NCI-H82 treated with DMSO at 0.1 percent for 48 hours (cell line): ENCODE data around the gene GCNT2.
"Not testable (repeated sequence)": the region's sequence is repeated elsewhere in the genome, so short reads cannot be mapped to it uniquely, and the experiment has no call there.

Experiments
- DNase-seq: peaks from one replicate; lab custom pipeline; 2025; ENCODE audit not compliant: unreplicated experiment; lab: John Stamatoyannopoulos, UW

Gene GCNT2

DNA sequence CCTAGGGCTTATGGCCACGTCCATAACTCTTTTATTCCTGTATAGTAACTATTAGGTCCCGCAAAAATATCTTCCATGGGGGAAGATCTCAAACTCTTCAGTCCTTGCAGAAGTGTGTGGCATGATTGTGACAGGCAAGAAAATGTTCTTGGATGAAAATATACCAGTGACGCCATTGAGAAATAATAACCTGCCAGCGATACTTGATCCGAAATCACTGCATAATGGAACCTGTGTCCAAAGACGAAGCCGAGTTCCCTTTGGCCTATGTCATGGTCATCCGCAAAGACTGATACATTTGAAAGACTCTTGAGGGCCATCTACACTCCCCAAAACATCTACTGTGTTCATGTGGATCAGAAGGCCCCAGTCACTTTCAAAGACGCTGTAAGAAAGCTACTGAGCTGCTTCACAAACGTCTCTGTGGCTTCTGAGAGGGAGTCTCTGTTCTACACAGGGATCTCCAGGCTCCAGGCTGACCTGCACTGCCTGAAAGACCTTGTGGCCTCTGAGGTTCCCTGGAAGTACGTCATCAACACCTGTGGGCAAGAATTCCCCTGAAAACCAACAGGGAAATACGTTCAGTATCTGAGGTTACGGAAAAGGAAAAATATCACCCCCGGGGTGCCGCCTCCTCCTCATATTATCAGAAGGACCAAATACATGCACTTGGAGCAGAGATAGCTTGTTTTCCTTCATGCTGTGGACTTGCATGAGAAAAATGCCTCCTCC lies 6.9 kb upstream of the GCNT2 start:
- DNase-seq: no peak

DNA sequence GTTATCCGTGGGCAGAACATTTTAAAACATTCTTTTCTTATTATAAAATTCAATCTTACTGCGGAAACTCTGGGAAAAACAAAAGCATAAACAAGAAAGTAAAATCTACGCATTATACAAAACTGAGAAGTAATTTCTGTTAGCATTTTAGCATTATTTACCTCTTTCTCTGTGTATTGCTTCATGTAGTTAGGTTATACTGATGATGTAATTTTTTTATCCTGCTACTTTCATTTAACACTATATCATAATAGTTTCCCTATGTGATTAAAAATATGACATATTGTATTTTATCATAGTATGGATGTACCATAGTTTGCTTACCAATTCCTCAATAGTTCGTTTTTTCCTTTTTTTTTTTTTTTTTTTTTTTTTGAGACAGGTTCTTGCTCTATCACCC lies 4.2 kb upstream of the GCNT2 start:
- DNase-seq: no peak

DNA sequence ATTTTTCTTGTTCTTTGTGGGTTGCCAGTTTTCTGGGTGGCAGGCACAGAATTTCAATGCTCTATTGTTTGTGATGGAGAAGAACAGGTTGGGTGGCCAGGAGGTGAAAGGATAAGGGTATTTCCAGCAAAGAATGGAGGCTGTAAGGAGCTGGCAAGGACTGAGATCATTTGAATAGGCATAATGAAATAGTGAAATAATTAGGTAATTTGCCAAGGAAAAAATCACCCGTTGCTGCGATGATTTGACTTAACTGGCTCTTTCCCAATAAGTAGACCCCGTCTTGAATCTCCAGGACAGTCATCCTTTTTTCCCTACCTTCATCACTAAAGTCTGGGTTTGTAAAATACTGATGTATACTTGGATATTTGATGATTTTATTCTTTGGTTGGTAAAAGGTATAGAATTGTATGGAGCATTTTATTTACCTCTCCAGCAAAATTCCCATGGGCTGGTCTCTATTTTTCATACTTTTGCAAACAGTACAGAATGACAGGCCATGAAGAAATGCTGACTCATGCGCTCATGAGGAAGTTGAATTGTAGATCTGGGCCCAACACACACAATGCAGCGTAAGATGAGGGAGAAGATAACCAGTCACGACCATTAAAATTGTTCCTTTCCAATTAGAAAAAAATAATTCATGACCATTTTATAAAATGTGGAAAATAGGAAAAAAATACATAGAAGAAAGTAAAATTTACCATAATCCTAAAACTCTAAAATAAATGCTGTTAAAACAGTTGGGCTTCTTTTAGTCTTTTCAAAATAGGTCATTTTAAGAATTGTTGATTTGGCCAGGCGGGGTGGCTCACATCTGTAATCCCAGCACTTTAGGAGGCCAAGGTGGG lies 2.4 kb upstream of the GCNT2 start:
- no peak for DNase-seq

DNA sequence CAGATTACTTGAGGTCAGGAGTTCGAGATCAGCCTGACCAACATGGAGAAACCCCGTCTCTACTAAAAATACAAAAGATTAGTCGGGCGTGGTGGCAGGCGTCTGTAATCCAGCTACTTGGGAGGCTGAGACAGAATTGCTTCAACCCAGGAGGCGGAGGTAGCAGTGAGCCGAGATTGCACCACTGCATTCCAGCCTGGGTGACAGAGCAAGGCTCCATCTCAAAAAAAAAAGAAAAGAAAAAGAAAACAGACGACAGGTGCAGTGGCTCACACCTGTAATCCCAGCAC lies 1.8 kb upstream of the GCNT2 start:
- not testable (repeated sequence) for DNase-seq

DNA sequence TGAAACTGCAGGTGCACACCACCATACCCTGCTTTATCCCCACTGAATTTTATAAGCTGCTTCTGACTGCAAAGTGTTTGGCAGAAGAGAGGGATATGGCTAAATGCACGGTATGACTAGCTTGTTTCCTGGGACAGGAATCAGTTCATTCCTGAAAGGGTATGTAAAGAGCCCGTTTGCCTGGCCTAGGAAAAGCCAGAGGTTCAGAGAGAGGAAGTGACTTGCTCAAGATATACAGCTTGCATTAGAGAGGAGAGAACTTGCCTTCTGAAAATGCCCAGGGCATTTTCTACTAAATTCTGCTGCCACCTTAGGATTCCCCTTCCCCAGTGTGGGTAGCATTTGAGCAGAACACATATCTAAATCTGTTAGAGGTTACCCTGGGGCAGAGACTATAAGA lies 683 bp upstream of the GCNT2 start:
- DNase-seq: no peak

DNA sequence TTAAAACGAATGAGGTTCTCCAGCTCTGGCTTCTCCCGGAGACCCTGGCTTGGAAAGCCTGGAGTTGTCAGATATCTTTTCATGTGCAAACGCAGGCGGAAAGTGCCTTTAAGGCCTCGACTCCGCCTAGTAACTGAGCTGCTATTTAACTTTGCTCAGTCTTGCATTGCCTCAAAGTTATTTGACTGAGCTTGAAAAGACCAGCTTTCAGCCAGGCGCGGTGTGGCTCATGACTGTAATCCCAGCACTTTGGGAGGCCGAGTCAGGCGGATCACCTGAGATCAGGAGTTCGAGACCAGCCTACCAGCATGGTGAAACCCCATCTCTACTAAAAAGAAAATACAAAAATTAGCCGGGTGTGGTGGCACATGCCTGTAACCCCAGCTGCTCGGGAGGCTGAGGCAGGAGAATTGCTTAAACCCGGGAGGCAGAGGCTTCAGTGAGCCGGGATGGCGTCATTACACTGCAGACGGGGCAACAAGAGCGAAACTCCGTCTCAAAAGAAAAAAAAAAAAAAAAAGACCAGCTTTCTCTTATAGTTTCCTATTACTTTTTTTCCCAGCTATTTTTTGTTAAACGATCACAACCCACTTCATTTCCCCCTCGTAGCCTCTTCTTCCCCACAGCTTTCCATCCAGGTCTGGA lies 1.9 kb downstream of the GCNT2 start:
- DNase-seq: no peak

DNA sequence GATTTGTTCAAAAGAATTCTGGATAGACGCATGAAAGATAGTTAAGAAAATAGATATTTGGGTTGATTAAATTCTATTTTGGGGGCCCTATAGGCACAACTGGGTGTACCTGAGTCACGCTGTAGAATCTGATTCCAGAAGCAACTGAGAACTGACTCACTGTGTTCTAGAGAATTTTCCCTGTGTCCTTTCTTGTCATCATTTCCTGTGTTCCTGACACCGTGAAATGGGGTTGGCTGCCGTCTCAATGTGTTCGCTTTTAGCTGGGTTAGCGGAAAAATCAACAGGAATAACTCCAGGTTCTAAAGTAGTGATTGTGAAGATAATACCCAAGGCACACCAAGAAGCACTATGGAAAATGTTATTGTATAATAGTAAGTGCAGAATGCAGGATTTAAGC lies 5.0 kb downstream of the GCNT2 start:
- DNase-seq: no peak

DNA sequence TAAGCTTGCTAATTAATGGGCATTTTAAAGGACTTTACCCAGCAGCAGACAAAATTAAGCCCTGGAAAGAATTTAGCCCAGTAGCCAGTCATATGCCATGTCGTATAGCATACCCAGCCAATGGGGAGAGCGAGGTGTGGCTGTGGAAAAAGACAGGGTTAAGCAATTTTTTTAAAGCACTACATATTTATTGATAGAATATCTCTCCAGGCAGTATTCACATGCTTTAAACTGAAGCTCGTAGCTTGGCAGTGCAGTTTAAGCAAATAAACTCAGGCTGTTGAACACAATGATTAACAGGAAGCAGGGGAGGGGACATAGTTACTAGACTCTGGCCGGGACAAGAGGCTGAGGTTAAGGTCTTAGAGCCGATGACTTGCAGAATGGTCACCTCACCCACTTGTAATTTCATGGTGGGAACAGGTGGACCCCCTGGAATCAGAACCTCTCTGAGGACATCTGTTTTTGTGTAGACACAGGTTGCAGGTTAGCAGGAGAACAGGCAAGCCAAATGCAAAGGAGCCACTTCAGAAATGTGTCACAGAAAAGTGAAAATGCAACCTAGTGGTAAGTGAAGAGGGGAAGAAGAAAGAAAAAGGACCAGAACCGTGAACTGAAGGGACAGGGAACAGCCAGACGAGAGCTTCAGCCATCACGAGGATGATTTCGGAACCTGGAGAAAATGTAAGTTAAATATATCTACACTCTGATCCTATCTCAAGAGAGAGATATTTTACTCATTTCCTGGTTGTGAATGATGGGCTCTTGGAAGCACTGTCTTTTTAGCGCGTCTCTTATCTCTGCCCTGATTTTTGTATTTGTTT lies 7.2 kb downstream of the GCNT2 start:
- DNase-seq: no peak

DNA sequence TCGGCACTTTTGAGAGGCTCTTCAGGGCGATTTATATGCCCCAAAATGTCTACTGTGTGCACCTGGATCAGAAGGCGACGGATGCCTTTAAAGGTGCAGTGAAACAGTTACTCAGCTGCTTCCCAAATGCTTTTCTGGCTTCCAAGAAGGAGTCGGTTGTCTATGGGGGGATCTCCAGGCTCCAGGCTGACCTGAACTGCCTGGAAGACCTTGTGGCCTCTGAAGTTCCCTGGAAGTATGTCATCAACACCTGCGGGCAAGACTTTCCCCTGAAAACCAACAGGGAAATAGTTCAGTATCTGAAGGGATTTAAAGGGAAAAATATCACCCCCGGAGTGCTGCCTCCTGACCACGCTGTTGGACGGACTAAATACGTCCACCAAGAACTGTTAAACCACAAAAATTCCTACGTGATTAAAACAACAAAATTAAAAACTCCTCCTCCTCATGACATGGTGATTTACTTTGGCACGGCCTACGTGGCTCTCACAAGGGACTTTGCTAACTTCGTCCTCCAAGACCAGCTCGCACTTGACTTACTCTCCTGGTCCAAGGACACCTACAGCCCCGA lies 8.2 kb downstream of the GCNT2 start:
- no peak for DNase-seq

DNA sequence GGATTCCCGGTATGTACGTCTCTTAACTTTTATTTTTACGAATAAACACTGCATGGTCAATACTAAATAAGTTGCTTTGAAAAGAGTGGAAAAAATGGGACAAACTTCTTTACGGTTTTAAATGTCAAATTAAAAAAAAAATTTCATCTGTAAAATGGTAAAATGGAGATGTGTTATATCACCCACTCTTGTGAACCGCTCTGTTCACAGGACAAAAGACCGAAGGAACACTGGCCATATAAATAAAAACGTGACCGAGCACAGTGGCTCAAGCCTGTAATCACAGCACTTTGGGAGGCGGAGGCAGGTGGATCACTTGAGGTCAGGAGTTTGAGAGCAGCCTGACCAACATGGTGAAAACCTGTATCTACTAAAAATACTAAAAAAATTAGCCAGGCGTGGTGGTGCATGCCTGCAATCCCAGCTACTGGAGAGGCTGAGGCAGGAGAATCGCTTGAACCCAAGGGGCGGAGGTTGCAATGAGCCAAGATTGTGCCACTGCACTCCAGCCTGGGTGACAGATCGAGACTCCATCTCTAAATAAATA lies 8.8 kb downstream of the GCNT2 start:
- not testable (repeated sequence) for DNase-seq

DNA sequence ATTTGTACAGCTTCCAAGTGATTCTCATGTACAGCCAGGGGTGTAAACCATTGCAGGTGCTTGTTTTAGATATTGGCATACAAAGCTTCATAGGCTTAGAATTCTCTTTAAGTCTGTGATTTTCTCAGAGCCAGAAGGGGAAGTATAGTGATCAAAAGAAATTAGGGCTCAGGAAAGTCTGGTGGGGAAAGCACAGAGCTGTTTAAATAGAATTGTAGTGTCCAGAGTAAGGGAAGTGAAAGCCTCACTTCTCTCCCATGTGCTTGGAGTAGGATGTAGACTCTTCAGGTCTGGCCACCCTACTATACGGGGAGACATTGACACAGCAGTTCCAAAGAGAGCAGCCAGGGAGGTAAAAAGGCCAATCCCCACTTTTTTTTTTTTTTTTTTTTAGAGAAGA lies 10.4 kb downstream of the GCNT2 start:
- DNase-seq: no peak

DNA sequence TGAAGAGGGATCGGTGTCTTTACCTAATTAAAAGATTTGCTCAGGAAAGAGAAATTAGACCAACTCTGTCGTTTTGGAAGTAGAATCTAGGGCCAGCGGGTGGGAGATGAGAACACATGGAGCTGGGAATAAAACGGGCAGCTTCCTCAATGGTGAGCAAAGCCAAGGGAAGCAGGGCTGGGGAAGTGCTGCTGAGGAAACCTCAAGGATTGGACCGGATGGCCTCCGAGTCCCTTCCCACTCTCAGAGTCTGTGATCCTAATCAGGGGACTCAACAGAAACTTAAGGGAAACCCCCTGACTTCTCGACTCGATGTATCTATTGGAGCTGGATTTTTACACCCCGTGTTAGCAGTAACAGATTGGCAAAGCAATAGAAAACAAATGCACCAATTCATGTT lies 10.8 kb downstream of the GCNT2 start:
- no peak for DNase-seq

DNA sequence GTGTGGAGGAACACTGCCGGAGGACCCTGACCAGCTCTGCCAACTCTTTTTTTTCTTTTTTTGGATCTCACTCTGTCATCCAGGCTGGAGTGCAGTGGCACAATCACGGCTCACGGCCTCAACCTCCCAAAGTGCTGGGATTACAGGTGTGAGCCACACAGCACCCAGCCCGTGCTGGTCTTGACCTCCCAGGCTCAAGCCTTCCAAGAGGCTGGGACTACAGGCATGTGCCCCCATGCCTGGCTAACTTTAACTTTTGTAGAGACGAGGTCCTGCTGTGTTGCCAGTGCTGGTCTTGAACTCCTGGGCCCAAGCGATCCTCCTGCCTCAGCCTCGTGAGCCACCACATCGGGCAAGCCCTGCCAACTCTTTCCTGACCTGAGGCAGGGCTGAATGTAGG lies 11.2 kb downstream of the GCNT2 start:
- no peak for DNase-seq

DNA sequence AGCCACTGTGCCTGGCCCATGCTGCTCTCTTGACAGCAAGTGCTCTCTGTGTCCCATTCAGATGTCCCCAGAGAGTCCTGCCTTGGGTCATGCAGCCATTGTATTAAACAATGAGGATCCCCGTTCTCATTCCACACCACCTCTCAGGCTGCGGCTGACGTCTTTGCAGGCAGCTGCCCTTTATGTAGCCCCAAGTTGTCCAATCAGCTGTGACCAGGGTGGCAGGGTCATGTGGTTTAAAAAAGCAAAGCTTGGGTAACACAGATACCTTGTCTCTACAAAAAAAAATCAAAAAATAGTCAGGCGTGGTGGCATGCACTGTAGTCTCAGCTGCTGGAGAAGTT lies 13.2 kb downstream of the GCNT2 start:
- DNase-seq: no peak

DNA sequence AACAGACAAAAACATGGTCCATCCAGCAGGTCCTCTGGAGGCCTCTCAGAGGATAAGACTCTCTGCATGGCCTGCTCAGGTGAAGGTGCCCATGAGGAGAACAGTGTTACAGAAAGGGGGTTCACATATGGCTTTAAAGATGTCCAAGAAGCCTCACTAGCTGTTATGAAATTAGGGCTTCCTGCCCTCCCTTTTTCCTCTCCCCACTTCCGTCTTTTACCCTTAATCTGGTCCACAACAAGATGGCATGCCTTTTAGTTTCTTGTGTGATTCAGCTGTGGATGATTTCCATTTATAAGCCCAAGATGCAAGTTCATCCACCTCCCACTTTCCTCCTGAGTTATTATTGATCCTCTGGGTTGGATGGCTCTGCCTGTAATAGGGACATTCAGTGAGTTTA lies 14.0 kb downstream of the GCNT2 start:
- DNase-seq: no peak

DNA sequence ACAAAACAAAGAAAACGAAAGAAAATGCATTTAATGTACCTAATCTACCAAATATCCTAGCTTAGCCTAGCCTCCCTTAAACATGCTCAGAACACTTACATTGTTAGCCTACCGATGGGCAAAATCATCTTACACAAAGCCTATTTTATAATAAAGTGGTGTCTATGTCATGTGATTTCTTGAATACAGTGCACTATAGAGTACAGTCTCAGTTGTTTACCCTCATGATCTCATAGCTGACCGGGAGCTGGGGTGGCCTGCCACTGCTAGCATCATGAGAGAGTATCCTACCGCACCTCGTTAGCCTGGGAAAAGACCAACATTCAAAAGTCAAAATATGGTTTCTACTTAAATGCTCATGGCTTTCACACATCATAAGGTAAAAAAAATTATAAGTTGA lies 16.6 kb downstream of the GCNT2 start:
- DNase-seq: no peak

DNA sequence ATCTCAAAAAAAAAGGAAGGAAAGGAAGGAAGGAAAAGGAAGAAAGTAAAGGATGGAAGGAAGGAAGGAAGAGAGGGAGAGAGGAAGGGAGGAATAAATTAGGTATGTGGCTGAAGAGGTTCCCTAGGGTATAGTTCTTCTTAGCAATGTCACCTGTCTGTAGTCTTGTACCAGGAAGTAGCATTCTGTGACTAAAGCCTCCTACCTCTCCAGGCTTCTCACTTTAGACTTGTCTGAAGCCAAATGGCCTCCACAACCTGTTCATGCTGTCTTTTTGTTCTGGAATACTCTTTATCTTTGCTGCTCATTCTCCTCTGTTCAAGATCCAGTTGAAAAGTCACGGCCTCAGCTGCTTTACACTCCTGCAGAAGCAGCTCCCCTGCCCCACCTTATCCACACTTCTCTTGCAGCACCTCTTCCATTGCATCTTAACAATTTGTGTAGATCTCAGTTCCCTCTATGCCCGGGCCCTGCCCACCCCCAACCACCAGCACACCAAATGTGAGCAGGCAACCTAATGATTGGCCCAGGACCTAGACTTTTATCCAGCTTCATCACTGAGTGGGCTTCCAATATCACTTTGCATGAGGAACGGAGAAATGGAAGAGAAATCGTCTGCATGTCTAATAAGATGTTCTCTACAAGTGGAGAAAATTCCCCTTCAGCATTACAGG lies 19.1 kb downstream of the GCNT2 start:
- no peak for DNase-seq

DNA sequence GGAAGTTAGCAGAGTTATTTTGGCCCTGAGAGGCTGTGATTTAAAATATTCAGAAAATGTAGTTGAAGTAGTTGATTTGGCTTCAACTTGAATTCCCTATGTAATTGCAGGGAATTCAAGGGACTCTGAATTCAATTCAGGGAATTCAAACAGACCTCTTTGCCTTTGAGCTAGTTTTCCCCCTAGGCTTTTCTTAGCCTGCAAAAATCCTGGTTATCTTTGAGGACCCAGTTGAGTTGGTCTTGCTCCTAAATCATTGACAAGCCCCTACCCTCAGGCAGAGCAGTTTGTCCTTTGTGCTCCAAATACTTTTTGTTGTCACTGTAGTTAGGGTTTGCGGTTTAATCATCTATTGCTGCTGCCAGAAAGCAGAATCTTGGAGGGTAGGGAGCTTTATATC lies 20.4 kb downstream of the GCNT2 start:
- DNase-seq: no peak

DNA sequence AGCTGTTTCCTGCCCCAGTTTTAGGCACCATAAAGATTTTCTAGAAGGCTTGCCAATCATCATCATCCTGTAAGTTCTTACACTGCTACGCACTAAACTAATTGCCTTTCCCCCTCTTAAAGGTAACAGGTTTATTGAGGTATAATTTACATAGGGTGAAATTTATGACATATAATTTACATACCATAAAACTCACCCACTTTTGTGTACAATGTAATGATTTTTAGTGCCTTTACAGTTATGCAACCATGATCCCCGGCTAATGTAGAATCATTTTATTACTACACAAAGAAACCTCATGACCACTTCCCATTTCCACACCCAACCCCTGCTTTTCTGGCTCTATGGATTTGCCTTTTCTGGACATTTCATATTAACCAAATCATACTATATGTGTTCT lies 21.1 kb downstream of the GCNT2 start:
- no peak for DNase-seq

DNA sequence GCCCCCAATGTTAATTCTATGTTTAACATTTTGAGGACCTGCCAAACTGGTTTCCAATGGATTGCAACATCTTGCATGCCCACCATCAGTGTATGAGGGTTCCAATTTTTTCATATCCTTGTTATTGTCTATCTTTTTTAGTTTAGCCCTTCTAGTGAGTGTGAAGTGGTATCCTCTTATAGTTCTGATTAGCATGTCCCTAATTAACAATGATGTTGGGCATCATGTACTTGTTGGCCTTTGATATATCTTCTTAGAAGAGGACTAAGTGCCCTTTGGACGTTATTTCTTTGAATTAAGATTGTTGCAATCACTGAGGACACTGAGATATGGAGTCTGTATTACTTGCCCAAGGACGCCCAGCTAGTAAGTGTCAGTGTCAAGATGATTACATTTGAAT lies 22.3 kb downstream of the GCNT2 start:
- no peak for DNase-seq
